ENCODE measurements around the gene LMO7.

The LMO7 gene

DNA sequence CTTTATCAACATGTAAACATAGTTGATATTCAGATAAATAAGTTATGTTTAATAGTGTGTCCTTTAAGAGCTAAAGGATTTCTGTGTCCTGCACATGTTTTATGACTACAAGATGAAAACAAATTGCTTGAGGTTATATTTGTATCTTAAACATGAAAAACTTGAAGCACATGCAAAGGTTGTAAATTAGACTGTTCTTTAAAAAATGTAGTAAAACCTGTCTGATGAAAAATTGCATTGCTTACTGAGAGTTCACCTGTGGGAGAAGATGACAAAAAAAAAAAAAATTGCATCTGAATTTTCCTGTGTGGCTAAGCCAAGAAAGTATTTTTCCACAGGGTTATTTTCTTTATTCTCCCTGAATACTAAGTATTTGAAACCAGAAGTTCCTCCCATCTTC is 25.7 kb upstream of the LMO7 start:
- ChIA-PET POLR2A (no interaction called here), CTCF (no interaction called here)
- DNase-seq (ENCODE audit: low read depth, low spot score) = no peak
- no peak overlapping the region for H3K4me3 ChIP-seq (ENCODE audit: low read depth, low read length)
- no peak for TF ChIP-seq CTCF (IDR thresholded peaks at IDR 0.05; ENCODE audit: insufficient read depth, low read length, missing control alignments)

GRCh38 chr13:75612354-75612753 is 23.8 kb upstream of the LMO7 start:
- DNase-seq (ENCODE audit: low read depth, low spot score) = no peak
- ChIA-PET CTCF (interaction anchor here (1.0 kb wide), 1 partner anchor 27 kb away, joined by 3 read pairs; no protein-coding TSS in a partner anchor), POLR2A (no interaction called here)
- no peak for TF ChIP-seq CTCF (IDR thresholded peaks at IDR 0.05; ENCODE audit: insufficient read depth, low read length, missing control alignments)
- no peak overlapping the region for H3K4me3 ChIP-seq (ENCODE audit: low read depth, low read length)

- ChIA-PET CTCF (no interaction called here), POLR2A (no interaction called here)
- TF ChIP-seq CTCF (IDR thresholded peaks at IDR 0.05; ENCODE audit: insufficient read depth, low read length, missing control alignments) = no peak
These were observed 18.9 kb upstream of the LMO7 start for GRCh38 chr13:75617230-75617629.

DNA sequence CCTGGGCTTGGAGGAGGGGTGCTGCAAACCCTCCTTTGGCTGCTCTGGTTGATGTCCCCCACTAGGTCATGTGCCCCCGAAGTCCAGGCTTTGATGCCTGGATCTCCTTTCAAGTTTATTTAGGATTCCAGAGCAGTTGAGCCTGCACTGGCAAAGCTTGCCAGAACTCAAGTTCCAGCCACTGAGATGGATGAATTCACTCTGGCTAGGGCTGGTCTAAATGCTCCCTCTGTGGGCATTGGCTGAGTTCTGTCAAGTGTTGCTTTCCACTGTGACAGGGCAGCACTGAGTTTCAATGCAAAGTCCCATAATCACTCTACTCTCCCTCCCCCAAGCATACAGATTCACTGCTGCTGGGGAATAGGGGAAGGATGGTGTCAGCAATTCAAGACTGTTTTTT is 17.8 kb upstream of the LMO7 start:
- ChIA-PET CTCF (interaction anchor here (1.1 to 1.3 kb wide), 2 partner anchors 14 to 16 kb away, joined by 3 read pairs; no protein-coding TSS in a partner anchor), POLR2A (interaction anchor here (0.8 to 1.6 kb wide), 2 partner anchors 15 to 19 kb away, joined by 3 to 6 read pairs; no protein-coding TSS in a partner anchor)
- TF ChIP-seq CTCF (IDR thresholded peaks at IDR 0.05; ENCODE audit: insufficient read depth, low read length, missing control alignments) = no peak

More at GRCh38 chr13:75617230-75617629, 18.9 kb upstream of the LMO7 start:
- no peak for DNase-seq (ENCODE audit: low read depth, low spot score)
- no peak overlapping the region for H3K4me3 ChIP-seq (ENCODE audit: low read depth, low read length)

DNA sequence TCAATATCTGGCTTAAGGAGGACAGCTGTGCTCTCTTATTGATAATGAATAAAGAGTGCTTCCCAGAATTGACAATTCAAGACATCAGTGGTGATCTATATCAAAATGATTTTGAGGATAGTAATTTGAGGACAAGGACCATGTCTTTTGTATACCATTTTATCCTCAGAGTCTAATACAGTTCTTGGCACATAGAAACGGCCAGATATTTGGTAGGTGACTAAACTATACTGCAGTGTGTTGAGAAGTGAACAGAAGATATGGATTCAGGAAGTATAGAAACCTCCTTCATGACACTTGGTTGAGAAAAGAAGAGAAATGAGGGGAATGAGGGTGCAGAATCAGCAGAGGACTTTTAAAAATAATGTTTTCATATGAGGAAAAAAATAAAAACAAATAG is 16.1 kb upstream of the LMO7 start:
- CTCF ChIA-PET = interaction anchor here (0.8 to 1.2 kb wide), 3 partner anchors 57 to 68 kb away, joined by 3 read pairs; no protein-coding TSS in a partner anchor
- TF ChIP-seq CTCF (IDR thresholded peaks at IDR 0.05; ENCODE audit: insufficient read depth, low read length, missing control alignments) = no peak
- no peak for DNase-seq (ENCODE audit: low read depth, low spot score)
- POLR2A ChIA-PET = interaction anchor here (1.6 kb wide), 1 partner anchor 14 kb away, joined by 6 read pairs; no protein-coding TSS in a partner anchor
- no peak overlapping the region for H3K4me3 ChIP-seq (ENCODE audit: low read depth, low read length)

More for the DNA sequence above, 17.8 kb upstream of the LMO7 start:
- no peak overlapping the region for H3K4me3 ChIP-seq (ENCODE audit: low read depth, low read length)
- DNase-seq (ENCODE audit: low read depth, low spot score) = no peak

GRCh38 chr13:75621147-75621546 is 15.0 kb upstream of the LMO7 start:
- POLR2A ChIA-PET = interaction anchor here (0.7 to 1.7 kb wide), 9 partner anchors 12 to 83 kb away, joined by 3 to 28 read pairs (median 3); partner anchors contain the start of gene COMMD6
- TF ChIP-seq CTCF (IDR thresholded peaks at IDR 0.05; ENCODE audit: insufficient read depth, low read length, missing control alignments) = no peak
- DNase-seq (ENCODE audit: low read depth, low spot score) = peak; percentile 81
- no peak overlapping the region for H3K4me3 ChIP-seq (ENCODE audit: low read depth, low read length)
- CTCF ChIA-PET = interaction anchor here (1.2 to 1.4 kb wide), 2 partner anchors 12 to 21 kb away, joined by 4 to 6 read pairs; no protein-coding TSS in a partner anchor

Data from AG04449 (cell line).